HG03469 (cell line): ENCODE results near the gene CACNB2.

Experiments used
- ATAC-seq: cut with Tn5 transposase; IDR thresholded peaks from one replicate; pipeline ENCODE4 v1.9.1; 2021; ENCODE audit warnings: mild to moderate bottlenecking, moderate library complexity, moderate number of reproducible peaks; ENCODE audit not compliant: unreplicated experiment

Gene CACNB2

GRCh38 chr10:18224626-18225445, 84.6 kb downstream of the CACNB2 start:
- no peak for ATAC-seq

GRCh38 chr10:18226336-18226735, 86.1 kb downstream of the CACNB2 start:
- ATAC-seq = no peak

GRCh38 chr10:18229826-18230225, 89.6 kb downstream of the CACNB2 start:
- ATAC-seq = no peak

GRCh38 chr10:18230794-18231193, 90.6 kb downstream of the CACNB2 start:
- no peak for ATAC-seq

- ATAC-seq = no peak
These were observed 91.3 kb downstream of the CACNB2 start for GRCh38 chr10:18231480-18231879.

GRCh38 chr10:18233775-18234174, 93.6 kb downstream of the CACNB2 start:
- no peak for ATAC-seq

GRCh38 chr10:18235477-18235876, 95.3 kb downstream of the CACNB2 start:
- no peak for ATAC-seq

- no peak for ATAC-seq
These were observed 96.5 kb downstream of the CACNB2 start for GRCh38 chr10:18236756-18237155.

GRCh38 chr10:18238870-18239485, 98.8 kb downstream of the CACNB2 start:
- ATAC-seq = no peak

GRCh38 chr10:18240185-18240882, 100.1 kb downstream of the CACNB2 start:
- no peak for ATAC-seq

- no peak for ATAC-seq
These were observed 106.7 kb downstream of the CACNB2 start for GRCh38 chr10:18246967-18247366.

GRCh38 chr10:18252086-18252485, 111.9 kb downstream of the CACNB2 start:
- no peak for ATAC-seq

GRCh38 chr10:18254086-18254485, 113.9 kb downstream of the CACNB2 start:
- ATAC-seq = no peak

- no peak for ATAC-seq
These were observed 114.5 kb downstream of the CACNB2 start for GRCh38 chr10:18254692-18255091.

- no peak for ATAC-seq
These were observed 120.2 kb downstream of the CACNB2 start for GRCh38 chr10:18260310-18260922.

- no peak for ATAC-seq
These were observed 120.9 kb downstream of the CACNB2 start for GRCh38 chr10:18261063-18261610.

GRCh38 chr10:18261768-18262231, 121.6 kb downstream of the CACNB2 start:
- ATAC-seq = no peak

GRCh38 chr10:18264466-18265050, 124.3 kb downstream of the CACNB2 start:
- ATAC-seq = no peak

- no peak for ATAC-seq
These were observed 127.8 kb downstream of the CACNB2 start for GRCh38 chr10:18268005-18268404.

GRCh38 chr10:18271491-18271890, 131.3 kb downstream of the CACNB2 start:
- no peak for ATAC-seq

GRCh38 chr10:18273039-18273438, 132.8 kb downstream of the CACNB2 start:
- no peak for ATAC-seq
